ENCODE data around the gene COL4A2. TPM values are rescaled to one million over a fixed set of nuclear protein-coding genes. Genes with fewer than 3 reads are reported as not detected.

The COL4A2 gene
- total and polyA plus RNA-seq, 4 donors = 8.0 to 45.2 (median 40.3) TPM

DNA sequence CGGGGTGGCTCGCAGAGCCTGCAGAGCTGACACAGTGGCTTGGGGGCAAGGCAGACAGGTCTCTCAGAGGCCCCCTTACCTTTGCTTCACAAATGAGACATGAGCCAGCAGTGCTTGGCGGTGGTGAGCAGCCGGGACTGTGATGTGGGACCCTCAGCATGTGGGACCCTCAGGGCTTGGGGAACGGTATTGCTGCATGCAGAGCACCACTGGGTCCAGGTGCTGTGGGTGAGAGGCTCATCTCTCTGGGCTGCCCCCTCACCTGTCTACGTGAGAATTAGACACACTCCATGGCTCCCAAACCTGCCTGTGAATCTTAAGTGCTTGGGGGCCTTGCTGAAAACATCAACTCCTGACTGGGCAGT lies 106.6 kb downstream of the COL4A2 start:
- no peak overlapping the region for H3K9ac ChIP-seq (ENCODE audit: low read depth in 1 of 2, low read length in 2 of 2)
- TF ChIP-seq FOXA1 (IDR thresholded peaks at IDR 0.05) (no peak), RXRA (IDR thresholded peaks at IDR 0.05) (no peak), EGR1 (IDR thresholded peaks at IDR 0.05; ENCODE audit: low read depth in 2 of 2) (no peak), TAF1 (conservative IDR thresholded peaks at IDR 0.05) (no peak), GABPA (IDR thresholded peaks at IDR 0.05 in 1 of 2, conservative IDR thresholded peaks at IDR 0.05 in 1 of 2) (no peak), SP1 (IDR thresholded peaks at IDR 0.05) (no peak), HNF4G (IDR thresholded peaks at IDR 0.05) (no peak), FOXA2 (IDR thresholded peaks at IDR 0.05) (no peak), JUND (IDR thresholded peaks at IDR 0.05) (no peak), YY1 (IDR thresholded peaks at IDR 0.05) (no peak), HNF4A (conservative IDR thresholded peaks at IDR 0.05) (no peak), RAD21 (IDR thresholded peaks at IDR 0.05) (no peak), NR2F2 (IDR thresholded peaks at IDR 0.05) (no peak)
- TF ChIP-seq, protein P1, sequence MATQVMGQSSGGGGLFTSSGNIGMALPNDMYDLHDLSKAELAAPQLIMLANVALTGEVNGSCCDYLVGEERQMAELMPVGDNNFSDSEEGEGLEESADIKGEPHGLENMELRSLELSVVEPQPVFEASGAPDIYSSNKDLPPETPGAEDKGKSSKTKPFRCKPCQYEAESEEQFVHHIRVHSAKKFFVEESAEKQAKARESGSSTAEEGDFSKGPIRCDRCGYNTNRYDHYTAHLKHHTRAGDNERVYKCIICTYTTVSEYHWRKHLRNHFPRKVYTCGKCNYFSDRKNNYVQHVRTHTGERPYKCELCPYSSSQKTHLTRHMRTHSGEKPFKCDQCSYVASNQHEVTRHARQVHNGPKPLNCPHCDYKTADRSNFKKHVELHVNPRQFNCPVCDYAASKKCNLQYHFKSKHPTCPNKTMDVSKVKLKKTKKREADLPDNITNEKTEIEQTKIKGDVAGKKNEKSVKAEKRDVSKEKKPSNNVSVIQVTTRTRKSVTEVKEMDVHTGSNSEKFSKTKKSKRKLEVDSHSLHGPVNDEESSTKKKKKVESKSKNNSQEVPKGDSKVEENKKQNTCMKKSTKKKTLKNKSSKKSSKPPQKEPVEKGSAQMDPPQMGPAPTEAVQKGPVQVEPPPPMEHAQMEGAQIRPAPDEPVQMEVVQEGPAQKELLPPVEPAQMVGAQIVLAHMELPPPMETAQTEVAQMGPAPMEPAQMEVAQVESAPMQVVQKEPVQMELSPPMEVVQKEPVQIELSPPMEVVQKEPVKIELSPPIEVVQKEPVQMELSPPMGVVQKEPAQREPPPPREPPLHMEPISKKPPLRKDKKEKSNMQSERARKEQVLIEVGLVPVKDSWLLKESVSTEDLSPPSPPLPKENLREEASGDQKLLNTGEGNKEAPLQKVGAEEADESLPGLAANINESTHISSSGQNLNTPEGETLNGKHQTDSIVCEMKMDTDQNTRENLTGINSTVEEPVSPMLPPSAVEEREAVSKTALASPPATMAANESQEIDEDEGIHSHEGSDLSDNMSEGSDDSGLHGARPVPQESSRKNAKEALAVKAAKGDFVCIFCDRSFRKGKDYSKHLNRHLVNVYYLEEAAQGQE (IDR thresholded peaks at IDR 0.05) = no peak
- TF ChIP-seq, protein P2, sequence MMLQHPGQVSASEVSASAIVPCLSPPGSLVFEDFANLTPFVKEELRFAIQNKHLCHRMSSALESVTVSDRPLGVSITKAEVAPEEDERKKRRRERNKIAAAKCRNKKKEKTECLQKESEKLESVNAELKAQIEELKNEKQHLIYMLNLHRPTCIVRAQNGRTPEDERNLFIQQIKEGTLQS (IDR thresholded peaks at IDR 0.05) = no peak
- TF ChIP-seq, protein P3, sequence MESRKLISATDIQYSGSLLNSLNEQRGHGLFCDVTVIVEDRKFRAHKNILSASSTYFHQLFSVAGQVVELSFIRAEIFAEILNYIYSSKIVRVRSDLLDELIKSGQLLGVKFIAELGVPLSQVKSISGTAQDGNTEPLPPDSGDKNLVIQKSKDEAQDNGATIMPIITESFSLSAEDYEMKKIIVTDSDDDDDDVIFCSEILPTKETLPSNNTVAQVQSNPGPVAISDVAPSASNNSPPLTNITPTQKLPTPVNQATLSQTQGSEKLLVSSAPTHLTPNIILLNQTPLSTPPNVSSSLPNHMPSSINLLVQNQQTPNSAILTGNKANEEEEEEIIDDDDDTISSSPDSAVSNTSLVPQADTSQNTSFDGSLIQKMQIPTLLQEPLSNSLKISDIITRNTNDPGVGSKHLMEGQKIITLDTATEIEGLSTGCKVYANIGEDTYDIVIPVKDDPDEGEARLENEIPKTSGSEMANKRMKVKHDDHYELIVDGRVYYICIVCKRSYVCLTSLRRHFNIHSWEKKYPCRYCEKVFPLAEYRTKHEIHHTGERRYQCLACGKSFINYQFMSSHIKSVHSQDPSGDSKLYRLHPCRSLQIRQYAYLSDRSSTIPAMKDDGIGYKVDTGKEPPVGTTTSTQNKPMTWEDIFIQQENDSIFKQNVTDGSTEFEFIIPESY (IDR thresholded peaks at IDR 0.05) = no peak
- TF ChIP-seq, protein P4, sequence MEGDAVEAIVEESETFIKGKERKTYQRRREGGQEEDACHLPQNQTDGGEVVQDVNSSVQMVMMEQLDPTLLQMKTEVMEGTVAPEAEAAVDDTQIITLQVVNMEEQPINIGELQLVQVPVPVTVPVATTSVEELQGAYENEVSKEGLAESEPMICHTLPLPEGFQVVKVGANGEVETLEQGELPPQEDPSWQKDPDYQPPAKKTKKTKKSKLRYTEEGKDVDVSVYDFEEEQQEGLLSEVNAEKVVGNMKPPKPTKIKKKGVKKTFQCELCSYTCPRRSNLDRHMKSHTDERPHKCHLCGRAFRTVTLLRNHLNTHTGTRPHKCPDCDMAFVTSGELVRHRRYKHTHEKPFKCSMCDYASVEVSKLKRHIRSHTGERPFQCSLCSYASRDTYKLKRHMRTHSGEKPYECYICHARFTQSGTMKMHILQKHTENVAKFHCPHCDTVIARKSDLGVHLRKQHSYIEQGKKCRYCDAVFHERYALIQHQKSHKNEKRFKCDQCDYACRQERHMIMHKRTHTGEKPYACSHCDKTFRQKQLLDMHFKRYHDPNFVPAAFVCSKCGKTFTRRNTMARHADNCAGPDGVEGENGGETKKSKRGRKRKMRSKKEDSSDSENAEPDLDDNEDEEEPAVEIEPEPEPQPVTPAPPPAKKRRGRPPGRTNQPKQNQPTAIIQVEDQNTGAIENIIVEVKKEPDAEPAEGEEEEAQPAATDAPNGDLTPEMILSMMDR (IDR thresholded peaks at IDR 0.05; ENCODE audit: low read depth, low read length, missing input control) = no peak
- TF ChIP-seq, protein P5, sequence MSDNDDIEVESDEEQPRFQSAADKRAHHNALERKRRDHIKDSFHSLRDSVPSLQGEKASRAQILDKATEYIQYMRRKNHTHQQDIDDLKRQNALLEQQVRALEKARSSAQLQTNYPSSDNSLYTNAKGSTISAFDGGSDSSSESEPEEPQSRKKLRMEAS (IDR thresholded peaks at IDR 0.05) = no peak
- no peaks in the 10 kb centered on the region for H3K27me3 ChIP-seq (ENCODE audit: control insufficient read depth in 4 of 4, insufficient read depth in 4 of 4, low read length in 3 of 4)
- H3K4me1 ChIP-seq (ENCODE audit: control insufficient read depth in 4 of 4, insufficient read depth in 4 of 4, low read length in 3 of 4) = peaks cover 0 to 3% (median under 1%) of the 10 kb centered on the region in 4 donors
- WGBS = 77% methylated on average over 6 of the region's 6 CpGs
- no peak overlapping the region for H3K4me3 ChIP-seq (ENCODE audit: low read depth in 1 of 3, low read length in 3 of 3)
- DNase-seq (ENCODE audit: low spot score) = no peak
- no peaks in the 10 kb centered on the region for H3K9me3 ChIP-seq (ENCODE audit: control insufficient read depth in 4 of 4, low read length in 3 of 4)
- no peak overlapping the region for H3K27ac ChIP-seq (ENCODE audit: low read depth in 1 of 2, low read length in 2 of 2)
- no peaks in the 10 kb centered on the region for H3K36me3 ChIP-seq (ENCODE audit: control insufficient read depth in 4 of 4, insufficient read depth in 3 of 4, low read depth in 1 of 4, low read length in 3 of 4)

Data from liver (tissue), 9 donors.